ENCODE results near the gene FARS2.
"Not testable (repeated sequence)": the region's sequence is repeated elsewhere in the genome, so short reads cannot be mapped to it uniquely, and the experiment has no call there.

Gene FARS2

GRCh38 chr6:5674141-5674540 lies 412.8 kb downstream of the FARS2 start:
- H3K4me1 ChIP-seq (ENCODE audit: insufficient read depth, low read length), result peaks cover 21% of the 10 kb centered on the region
- no peak overlapping the region for H2AFZ ChIP-seq (ENCODE audit: low read depth, low read length)
- no peaks in the 10 kb centered on the region for H3K27me3 ChIP-seq (ENCODE audit: insufficient read depth, low read length)
- no peaks in the 10 kb centered on the region for H3K36me3 ChIP-seq (ENCODE audit: insufficient read depth, low read length)
- no peak overlapping the region for H3K4me3 ChIP-seq (ENCODE audit: low read length)
- no peaks in the 10 kb centered on the region for H3K9me3 ChIP-seq (ENCODE audit: low read length)

- no peak overlapping the region for H3K4me3 ChIP-seq (ENCODE audit: low read length)
- no peaks in the 10 kb centered on the region for H3K27me3 ChIP-seq (ENCODE audit: insufficient read depth, low read length)
- no peaks in the 10 kb centered on the region for H3K9me3 ChIP-seq (ENCODE audit: low read length)
- H2AFZ ChIP-seq (ENCODE audit: low read depth, low read length), result no peak overlapping the region
- H3K4me1 ChIP-seq (ENCODE audit: insufficient read depth, low read length), result peaks cover 21% of the 10 kb centered on the region
- no peaks in the 10 kb centered on the region for H3K36me3 ChIP-seq (ENCODE audit: insufficient read depth, low read length)
Measured at GRCh38 chr6:5674721-5675120, 413.4 kb downstream of the FARS2 start.

- Histone ChIP-seq H3K36me3 (ENCODE audit: insufficient read depth, low read length) (no peaks in the 10 kb centered on the region), H2AFZ (ENCODE audit: low read depth, low read length) (no peak overlapping the region), H3K27me3 (ENCODE audit: insufficient read depth, low read length) (no peaks in the 10 kb centered on the region), H3K4me3 (ENCODE audit: low read length) (no peak overlapping the region), H3K9me3 (ENCODE audit: low read length) (no peaks in the 10 kb centered on the region), H3K4me1 (ENCODE audit: insufficient read depth, low read length) (peaks cover 6% of the 10 kb centered on the region)
Measured at GRCh38 chr6:5676701-5677100, 415.4 kb downstream of the FARS2 start.

GRCh38 chr6:5677219-5678000 lies 416.1 kb downstream of the FARS2 start:
- Histone ChIP-seq H3K4me1 (ENCODE audit: insufficient read depth, low read length) (peaks cover 1% of the 10 kb centered on the region), H3K36me3 (ENCODE audit: insufficient read depth, low read length) (no peaks in the 10 kb centered on the region), H3K9me3 (ENCODE audit: low read length) (no peaks in the 10 kb centered on the region), H3K4me3 (ENCODE audit: low read length) (no peak overlapping the region), H2AFZ (ENCODE audit: low read depth, low read length) (no peak overlapping the region), H3K27me3 (ENCODE audit: insufficient read depth, low read length) (no peaks in the 10 kb centered on the region)

GRCh38 chr6:5679270-5679669 lies 418.0 kb downstream of the FARS2 start:
- Histone ChIP-seq H3K4me1 (ENCODE audit: insufficient read depth, low read length) (no peaks in the 10 kb centered on the region), H3K9me3 (ENCODE audit: low read length) (no peaks in the 10 kb centered on the region), H3K36me3 (ENCODE audit: insufficient read depth, low read length) (no peaks in the 10 kb centered on the region), H2AFZ (ENCODE audit: low read depth, low read length) (no peak overlapping the region), H3K27me3 (ENCODE audit: insufficient read depth, low read length) (no peaks in the 10 kb centered on the region), H3K4me3 (ENCODE audit: low read length) (no peak overlapping the region)

GRCh38 chr6:5679691-5680090 lies 418.4 kb downstream of the FARS2 start:
- H3K36me3 ChIP-seq (ENCODE audit: insufficient read depth, low read length), result no peaks in the 10 kb centered on the region
- no peak overlapping the region for H2AFZ ChIP-seq (ENCODE audit: low read depth, low read length)
- H3K27me3 ChIP-seq (ENCODE audit: insufficient read depth, low read length), result no peaks in the 10 kb centered on the region

GRCh38 chr6:5680095-5680494 lies 418.8 kb downstream of the FARS2 start:
- H2AFZ ChIP-seq (ENCODE audit: low read depth, low read length), result no peak overlapping the region
- no peaks in the 10 kb centered on the region for H3K4me1 ChIP-seq (ENCODE audit: insufficient read depth, low read length)
- H3K36me3 ChIP-seq (ENCODE audit: insufficient read depth, low read length), result no peaks in the 10 kb centered on the region
- no peaks in the 10 kb centered on the region for H3K27me3 ChIP-seq (ENCODE audit: insufficient read depth, low read length)
- no peak overlapping the region for H3K4me3 ChIP-seq (ENCODE audit: low read length)
- H3K9me3 ChIP-seq (ENCODE audit: low read length), result no peaks in the 10 kb centered on the region

More at GRCh38 chr6:5679691-5680090, 418.4 kb downstream of the FARS2 start:
- Histone ChIP-seq H3K4me1 (ENCODE audit: insufficient read depth, low read length) (no peaks in the 10 kb centered on the region), H3K9me3 (ENCODE audit: low read length) (no peaks in the 10 kb centered on the region), H3K4me3 (ENCODE audit: low read length) (no peak overlapping the region)

GRCh38 chr6:5681480-5681879 lies 420.2 kb downstream of the FARS2 start:
- H2AFZ ChIP-seq (ENCODE audit: low read depth, low read length), result no peak overlapping the region
- H3K9me3 ChIP-seq (ENCODE audit: low read length), result no peaks in the 10 kb centered on the region
- no peaks in the 10 kb centered on the region for H3K4me1 ChIP-seq (ENCODE audit: insufficient read depth, low read length)
- H3K4me3 ChIP-seq (ENCODE audit: low read length), result no peak overlapping the region
- no peaks in the 10 kb centered on the region for H3K36me3 ChIP-seq (ENCODE audit: insufficient read depth, low read length)
- no peaks in the 10 kb centered on the region for H3K27me3 ChIP-seq (ENCODE audit: insufficient read depth, low read length)

- no peaks in the 10 kb centered on the region for H3K4me1 ChIP-seq (ENCODE audit: insufficient read depth, low read length)
- H3K36me3 ChIP-seq (ENCODE audit: insufficient read depth, low read length), result no peaks in the 10 kb centered on the region
- H3K9me3 ChIP-seq (ENCODE audit: low read length), result no peaks in the 10 kb centered on the region
- no peaks in the 10 kb centered on the region for H3K27me3 ChIP-seq (ENCODE audit: insufficient read depth, low read length)
- H2AFZ ChIP-seq (ENCODE audit: low read depth, low read length), result no peak overlapping the region
- H3K4me3 ChIP-seq (ENCODE audit: low read length), result no peak overlapping the region
Measured at GRCh38 chr6:5682530-5682929, 421.2 kb downstream of the FARS2 start.

GRCh38 chr6:5683747-5684146 lies 422.4 kb downstream of the FARS2 start:
- not testable (repeated sequence) for H3K36me3 ChIP-seq (ENCODE audit: insufficient read depth, low read length); H3K27me3 ChIP-seq (ENCODE audit: insufficient read depth, low read length); H2AFZ ChIP-seq (ENCODE audit: low read depth, low read length); H3K4me3 ChIP-seq (ENCODE audit: low read length); H3K9me3 ChIP-seq (ENCODE audit: low read length); H3K4me1 ChIP-seq (ENCODE audit: insufficient read depth, low read length)

- H3K36me3 ChIP-seq (ENCODE audit: insufficient read depth, low read length), result no peaks in the 10 kb centered on the region
- H2AFZ ChIP-seq (ENCODE audit: low read depth, low read length), result no peak overlapping the region
- no peaks in the 10 kb centered on the region for H3K4me1 ChIP-seq (ENCODE audit: insufficient read depth, low read length)
- H3K27me3 ChIP-seq (ENCODE audit: insufficient read depth, low read length), result no peaks in the 10 kb centered on the region
- no peaks in the 10 kb centered on the region for H3K9me3 ChIP-seq (ENCODE audit: low read length)
- no peak overlapping the region for H3K4me3 ChIP-seq (ENCODE audit: low read length)
Measured at GRCh38 chr6:5684320-5685053, 423.2 kb downstream of the FARS2 start.

GRCh38 chr6:5693225-5694145 lies 432.2 kb downstream of the FARS2 start:
- no peaks in the 10 kb centered on the region for H3K27me3 ChIP-seq (ENCODE audit: insufficient read depth, low read length)
- no peaks in the 10 kb centered on the region for H3K36me3 ChIP-seq (ENCODE audit: insufficient read depth, low read length)
- H3K4me3 ChIP-seq (ENCODE audit: low read length), result no peak overlapping the region
- H2AFZ ChIP-seq (ENCODE audit: low read depth, low read length), result no peak overlapping the region
- no peaks in the 10 kb centered on the region for H3K4me1 ChIP-seq (ENCODE audit: insufficient read depth, low read length)
- H3K9me3 ChIP-seq (ENCODE audit: low read length), result peaks cover 4% of the 10 kb centered on the region

Measured in neuron (in vitro differentiated cells).